ENCODE measurements around the gene HMOX1.

- TF ChIP-seq, protein P1, sequence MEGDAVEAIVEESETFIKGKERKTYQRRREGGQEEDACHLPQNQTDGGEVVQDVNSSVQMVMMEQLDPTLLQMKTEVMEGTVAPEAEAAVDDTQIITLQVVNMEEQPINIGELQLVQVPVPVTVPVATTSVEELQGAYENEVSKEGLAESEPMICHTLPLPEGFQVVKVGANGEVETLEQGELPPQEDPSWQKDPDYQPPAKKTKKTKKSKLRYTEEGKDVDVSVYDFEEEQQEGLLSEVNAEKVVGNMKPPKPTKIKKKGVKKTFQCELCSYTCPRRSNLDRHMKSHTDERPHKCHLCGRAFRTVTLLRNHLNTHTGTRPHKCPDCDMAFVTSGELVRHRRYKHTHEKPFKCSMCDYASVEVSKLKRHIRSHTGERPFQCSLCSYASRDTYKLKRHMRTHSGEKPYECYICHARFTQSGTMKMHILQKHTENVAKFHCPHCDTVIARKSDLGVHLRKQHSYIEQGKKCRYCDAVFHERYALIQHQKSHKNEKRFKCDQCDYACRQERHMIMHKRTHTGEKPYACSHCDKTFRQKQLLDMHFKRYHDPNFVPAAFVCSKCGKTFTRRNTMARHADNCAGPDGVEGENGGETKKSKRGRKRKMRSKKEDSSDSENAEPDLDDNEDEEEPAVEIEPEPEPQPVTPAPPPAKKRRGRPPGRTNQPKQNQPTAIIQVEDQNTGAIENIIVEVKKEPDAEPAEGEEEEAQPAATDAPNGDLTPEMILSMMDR (IDR thresholded peaks at IDR 0.05) = no peak
- TF ChIP-seq POLR2A (IDR thresholded peaks at IDR 0.05) = no peak
Observed at GRCh38 chr22:35354068-35354467, 26.8 kb upstream of the HMOX1 start.

Measured in uterus (tissue), 2 donors.